Mesendoderm (in vitro differentiated cells): Measurements from ENCODE around the gene ANKRD12.

Experiments used
- DNase-seq: peaks from one replicate; pipeline ENCODE4 v3.0.0; 2013
- H2AK5ac ChIP-seq: 2 replicates; pipeline ENCODE4 v1.6.1; 2013; ENCODE audit warnings: low read length, inconsistent platforms
- H2BK120ac ChIP-seq: 2 replicates; pipeline ENCODE4 v1.6.1; 2013; ENCODE audit warnings: low read depth, mild to moderate bottlenecking, low read length, moderate library complexity, mixed read lengths
- H2BK15ac ChIP-seq: replicated peaks from 2 replicates; pipeline ENCODE4 v1.6.1; 2013; ENCODE audit warnings: low read depth, mild to moderate bottlenecking, moderate library complexity
- H2BK5ac ChIP-seq: 2 replicates; pipeline ENCODE4 v1.6.1; 2013; ENCODE audit warnings: low read length, inconsistent platforms
- H3K18ac ChIP-seq: 2 replicates; pipeline ENCODE4 v1.6.1; 2013; ENCODE audit warnings: mild to moderate bottlenecking, low read length, mixed read lengths
- H3K23ac ChIP-seq: one replicate; pipeline ENCODE4 v1.6.1; 2013; ENCODE audit warnings: low read length
- H3K27ac ChIP-seq: 2 replicates; pipeline ENCODE4 v1.5.1; 2013; ENCODE audit warnings: low read depth, mild to moderate bottlenecking, inconsistent platforms, low read length, moderate library complexity
- H3K27me3 ChIP-seq: 2 replicates; pipeline ENCODE4 v1.6.1; 2013; ENCODE audit warnings: low read length, control low read depth, mild to moderate bottlenecking, inconsistent platforms; ENCODE audit not compliant: insufficient read depth, poor library complexity
- H3K36me3 ChIP-seq: 2 replicates; pipeline ENCODE4 v1.6.1; 2013; ENCODE audit warnings: low read length, inconsistent platforms; ENCODE audit not compliant: control insufficient read depth, insufficient read depth
- H3K4ac ChIP-seq: one replicate; pipeline ENCODE4 v1.6.1; 2013; ENCODE audit warnings: low read depth, mild to moderate bottlenecking, low read length, moderate library complexity
- H3K4me1 ChIP-seq: 2 replicates; pipeline ENCODE4 v1.6.1; 2013; ENCODE audit warnings: low read depth, low read length, inconsistent platforms; ENCODE audit not compliant: control insufficient read depth
- H3K4me2 ChIP-seq: 2 replicates; pipeline ENCODE4 v1.6.1; 2013; ENCODE audit warnings: low read length
- H3K4me3 ChIP-seq: 2 replicates; pipeline ENCODE4 v1.5.1; 2013; ENCODE audit warnings: mild to moderate bottlenecking, low read length
- H3K56ac ChIP-seq: one replicate; pipeline ENCODE4 v1.6.1; 2013; ENCODE audit warnings: low read length
- H3K79me1 ChIP-seq: 2 replicates; pipeline ENCODE4 v1.6.1; 2013; ENCODE audit warnings: low read length, inconsistent platforms
- H3K79me2 ChIP-seq: 2 replicates; pipeline ENCODE4 v1.6.1; 2013; ENCODE audit warnings: mild to moderate bottlenecking, low read length; ENCODE audit not compliant: control insufficient read depth, insufficient read depth
- H3K9ac ChIP-seq: 2 replicates; pipeline ENCODE4 v1.6.1; 2013; ENCODE audit warnings: low read length, inconsistent platforms
- H4K5ac ChIP-seq: one replicate; pipeline ENCODE4 v1.6.1; 2013; ENCODE audit warnings: low read length
- H4K8ac ChIP-seq: one replicate; pipeline ENCODE4 v1.6.1; 2013; ENCODE audit warnings: low read depth, mild to moderate bottlenecking, control low read depth, low read length, moderate library complexity
- WGBS: extraction: QIAGEN DNeasy Blood & Tissue Kit; methylation state at CpG from one replicate; pipeline ENCODE4 v1.1.7; 2013; ENCODE audit warnings: low lambda C conversion rate, missing lambda C conversion rate; ENCODE audit not compliant: insufficient coverage; ENCODE audit errors: extremely low coverage; 5-methylcytosine and 5-hydroxymethylcytosine counted together

ANKRD12 gene

GRCh38 chr18:9234528-9234927, 97.9 kb downstream of the ANKRD12 start:
- no peak overlapping the region for H2BK5ac ChIP-seq
- no peak overlapping the region for H2BK15ac ChIP-seq
- H3K4me2 ChIP-seq = no peak overlapping the region
- no peak overlapping the region for H3K4ac ChIP-seq
- H3K27me3 ChIP-seq = no peaks in the 10 kb centered on the region
- H3K79me2 ChIP-seq = no peaks in the 10 kb centered on the region
- H2AK5ac ChIP-seq = no peak overlapping the region
- H3K79me1 ChIP-seq = no peaks in the 10 kb centered on the region
- H4K8ac ChIP-seq = no peak overlapping the region
- no peak overlapping the region for H3K23ac ChIP-seq
- no peak overlapping the region for H2BK120ac ChIP-seq
- no peaks in the 10 kb centered on the region for H3K36me3 ChIP-seq
- H3K56ac ChIP-seq = no peak overlapping the region
- H3K27ac ChIP-seq = no peak overlapping the region
- no peak overlapping the region for H3K9ac ChIP-seq
- no peak overlapping the region for H3K4me3 ChIP-seq
- H3K4me1 ChIP-seq = no peaks in the 10 kb centered on the region
- H4K5ac ChIP-seq = no peak overlapping the region
- no peak overlapping the region for H3K18ac ChIP-seq
- WGBS = no CpG with 5 or more reads among the region's 4 CpGs
- DNase-seq = no peak

GRCh38 chr18:9237981-9238380, 101.4 kb downstream of the ANKRD12 start:
- Histone ChIP-seq H4K8ac (no peak overlapping the region), H3K4ac (no peak overlapping the region), H3K79me2 (no peaks in the 10 kb centered on the region), H4K5ac (no peak overlapping the region), H2BK15ac (no peak overlapping the region), H2BK120ac (no peak overlapping the region), H3K27me3 (no peaks in the 10 kb centered on the region), H3K56ac (no peak overlapping the region), H3K79me1 (no peaks in the 10 kb centered on the region), H3K4me3 (no peak overlapping the region), H2BK5ac (no peak overlapping the region), H3K18ac (no peak overlapping the region), H3K27ac (no peak overlapping the region), H3K4me2 (no peak overlapping the region), H3K23ac (no peak overlapping the region), H3K9ac (no peak overlapping the region), H3K4me1 (no peaks in the 10 kb centered on the region), H3K36me3 (no peaks in the 10 kb centered on the region), H2AK5ac (no peak overlapping the region)
- DNase-seq = no peak
- no CpG with 5 or more reads among the region's 2 CpGs for WGBS

GRCh38 chr18:9239720-9240119, 103.1 kb downstream of the ANKRD12 start:
- Histone ChIP-seq H3K4me2 (no peak overlapping the region), H3K4me3 (no peak overlapping the region), H2BK5ac (no peak overlapping the region), H3K4me1 (no peaks in the 10 kb centered on the region), H2AK5ac (no peak overlapping the region), H3K79me2 (no peaks in the 10 kb centered on the region), H3K4ac (no peak overlapping the region), H2BK15ac (no peak overlapping the region), H3K27ac (no peak overlapping the region), H3K56ac (no peak overlapping the region), H2BK120ac (no peak overlapping the region), H3K79me1 (no peaks in the 10 kb centered on the region), H4K8ac (no peak overlapping the region), H3K27me3 (no peaks in the 10 kb centered on the region), H3K9ac (no peak overlapping the region), H3K23ac (no peak overlapping the region), H3K18ac (no peak overlapping the region), H3K36me3 (no peaks in the 10 kb centered on the region), H4K5ac (no peak overlapping the region)
- no peak for DNase-seq
- WGBS = no CpG with 5 or more reads among the region's 1 CpG

GRCh38 chr18:9240270-9240669, 103.7 kb downstream of the ANKRD12 start:
- Histone ChIP-seq H4K8ac (no peak overlapping the region), H2BK15ac (no peak overlapping the region), H3K9ac (no peak overlapping the region), H2BK5ac (no peak overlapping the region), H3K23ac (no peak overlapping the region), H3K36me3 (no peaks in the 10 kb centered on the region), H2AK5ac (no peak overlapping the region), H3K4me2 (no peak overlapping the region), H3K4me1 (no peaks in the 10 kb centered on the region), H4K5ac (no peak overlapping the region), H3K27ac (no peak overlapping the region), H3K18ac (no peak overlapping the region), H3K27me3 (no peaks in the 10 kb centered on the region), H3K56ac (no peak overlapping the region), H2BK120ac (no peak overlapping the region), H3K79me1 (no peaks in the 10 kb centered on the region), H3K4me3 (no peak overlapping the region), H3K79me2 (no peaks in the 10 kb centered on the region), H3K4ac (no peak overlapping the region)
- WGBS = no CpG with 5 or more reads among the region's 4 CpGs
- no peak for DNase-seq

GRCh38 chr18:9243029-9243428, 106.4 kb downstream of the ANKRD12 start:
- no peaks in the 10 kb centered on the region for H3K36me3 ChIP-seq
- no peaks in the 10 kb centered on the region for H3K79me2 ChIP-seq
- H3K27ac ChIP-seq = no peak overlapping the region
- no peak overlapping the region for H3K18ac ChIP-seq
- no peak overlapping the region for H2AK5ac ChIP-seq
- H3K79me1 ChIP-seq = no peaks in the 10 kb centered on the region
- H2BK120ac ChIP-seq = no peak overlapping the region
- H3K9ac ChIP-seq = no peak overlapping the region
- H4K8ac ChIP-seq = no peak overlapping the region
- H4K5ac ChIP-seq = no peak overlapping the region
- no peak overlapping the region for H3K56ac ChIP-seq
- H3K4me2 ChIP-seq = no peak overlapping the region
- no peak overlapping the region for H3K4ac ChIP-seq
- H3K23ac ChIP-seq = no peak overlapping the region
- no peak overlapping the region for H3K4me3 ChIP-seq
- H3K27me3 ChIP-seq = no peaks in the 10 kb centered on the region
- H2BK15ac ChIP-seq = no peak overlapping the region
- H3K4me1 ChIP-seq = no peaks in the 10 kb centered on the region
- DNase-seq = no peak
- no peak overlapping the region for H2BK5ac ChIP-seq

GRCh38 chr18:9244376-9244775, 107.8 kb downstream of the ANKRD12 start:
- H3K27me3 ChIP-seq = no peaks in the 10 kb centered on the region
- H2BK120ac ChIP-seq = no peak overlapping the region
- no peak overlapping the region for H3K4ac ChIP-seq
- H3K4me3 ChIP-seq = no peak overlapping the region
- H4K5ac ChIP-seq = no peak overlapping the region
- no peaks in the 10 kb centered on the region for H3K36me3 ChIP-seq
- no peak overlapping the region for H3K56ac ChIP-seq
- H2BK15ac ChIP-seq = no peak overlapping the region
- no peak overlapping the region for H3K18ac ChIP-seq
- no peak overlapping the region for H3K27ac ChIP-seq
- no peak for DNase-seq
- WGBS = no CpG with 5 or more reads among the region's 3 CpGs
- no peak overlapping the region for H3K23ac ChIP-seq
- no peak overlapping the region for H3K4me2 ChIP-seq
- H4K8ac ChIP-seq = no peak overlapping the region
- no peaks in the 10 kb centered on the region for H3K79me1 ChIP-seq
- no peak overlapping the region for H3K9ac ChIP-seq
- H3K79me2 ChIP-seq = no peaks in the 10 kb centered on the region
- no peaks in the 10 kb centered on the region for H3K4me1 ChIP-seq
- H2BK5ac ChIP-seq = no peak overlapping the region
- H2AK5ac ChIP-seq = no peak overlapping the region
